Neural crest cell (in vitro differentiated cells): ENCODE measurements around the gene TTYH2. TPM values are rescaled to one million over a fixed set of nuclear protein-coding genes. Genes with fewer than 3 reads are reported as not detected.

Experiments
- DNase-seq: peaks from one replicate; pipeline ENCODE4 v3.0.0; 2021; ENCODE audit warnings: low read depth, mixed read lengths, low spot score
- H3K27ac Mint-ChIP-seq: one replicate; pipeline ENCODE4 v1.8.0; 2021; ENCODE audit warnings: mild to moderate bottlenecking, mixed read lengths; ENCODE audit not compliant: unreplicated experiment
- H3K27me3 Mint-ChIP-seq: 2 replicates; pipeline ENCODE4 v1.8.0; 2021; ENCODE audit warnings: low read depth, mild to moderate bottlenecking, mixed read lengths
- H3K36me3 Mint-ChIP-seq: 2 replicates; pipeline ENCODE4 v1.8.0; 2021; ENCODE audit warnings: low read depth, mild to moderate bottlenecking, mixed read lengths
- H3K4me1 Mint-ChIP-seq: 2 replicates; pipeline ENCODE4 v1.8.0; 2021; ENCODE audit warnings: mixed read lengths
- H3K4me3 Mint-ChIP-seq: one replicate; pipeline ENCODE4 v1.8.0; 2021; ENCODE audit warnings: mild to moderate bottlenecking, mixed read lengths
- H3K9me3 Mint-ChIP-seq: 2 replicates; pipeline ENCODE4 v1.8.0; 2021; ENCODE audit warnings: mixed read lengths
- CTCF ChIP-seq: fragments of 200-600 bp; sonication (generic); conservative IDR thresholded peaks from 2 replicates; pipeline ENCODE4 v1.5.0; 2021; ENCODE audit warnings: antibody characterized with exemption, mild to moderate bottlenecking
- total RNA-seq: library from RNA; stranded (reverse); gene quantifications from 2 replicates; pipeline ENCODE4 v1.2.1, GENCODE V29; 2021

The TTYH2 gene
- total RNA-seq, 1 donor from 2014 or later, result 3.0 TPM

GRCh38 chr17:74303305-74303704 lies 89.9 kb downstream of the TTYH2 start:
- no peak overlapping the region for H3K27ac Mint-ChIP-seq
- H3K4me1 Mint-ChIP-seq, result peaks cover 7% of the 10 kb centered on the region
- H3K4me3 Mint-ChIP-seq, result no peak overlapping the region
- no peak for TF ChIP-seq CTCF
- DNase-seq, result no peak
- H3K27me3 Mint-ChIP-seq, result peaks cover 10% of the 10 kb centered on the region
- H3K36me3 Mint-ChIP-seq, result no peaks in the 10 kb centered on the region
- no peaks in the 10 kb centered on the region for H3K9me3 Mint-ChIP-seq

GRCh38 chr17:74304184-74304583 lies 90.8 kb downstream of the TTYH2 start:
- Mint-ChIP-seq H3K4me3 (no peak overlapping the region), H3K36me3 (no peaks in the 10 kb centered on the region), H3K4me1 (peaks cover 2% of the 10 kb centered on the region), H3K9me3 (no peaks in the 10 kb centered on the region), H3K27ac (no peak overlapping the region), H3K27me3 (peaks cover 6% of the 10 kb centered on the region)
- no peak for DNase-seq
- TF ChIP-seq CTCF, result no peak

- Mint-ChIP-seq H3K27ac (no peak overlapping the region), H3K9me3 (no peaks in the 10 kb centered on the region), H3K4me3 (no peak overlapping the region), H3K27me3 (no peaks in the 10 kb centered on the region), H3K36me3 (no peaks in the 10 kb centered on the region), H3K4me1 (no peaks in the 10 kb centered on the region)
- no peak for DNase-seq
- TF ChIP-seq CTCF, result peak; percentile 37
These were observed 92.7 kb downstream of the TTYH2 start for GRCh38 chr17:74305865-74306654.

GRCh38 chr17:74307984-74308773 lies 94.8 kb downstream of the TTYH2 start:
- Mint-ChIP-seq H3K4me3 (no peak overlapping the region), H3K27ac (no peak overlapping the region), H3K27me3 (no peaks in the 10 kb centered on the region), H3K9me3 (no peaks in the 10 kb centered on the region), H3K4me1 (no peaks in the 10 kb centered on the region), H3K36me3 (no peaks in the 10 kb centered on the region)
- no peak for TF ChIP-seq CTCF
- no peak for DNase-seq

- H3K36me3 Mint-ChIP-seq, result no peaks in the 10 kb centered on the region
- DNase-seq, result no peak
- H3K27ac Mint-ChIP-seq, result no peak overlapping the region
- no peaks in the 10 kb centered on the region for H3K4me1 Mint-ChIP-seq
- no peak for TF ChIP-seq CTCF
- H3K9me3 Mint-ChIP-seq, result no peaks in the 10 kb centered on the region
- no peaks in the 10 kb centered on the region for H3K27me3 Mint-ChIP-seq
- H3K4me3 Mint-ChIP-seq, result no peak overlapping the region
These were observed 96.5 kb downstream of the TTYH2 start for GRCh38 chr17:74309902-74310301.

Other genes starting within 250 kb of the TTYH2 start
- gene RPL38, start 9.9 kb upstream of the TTYH2 start, total RNA-seq, result 967 and 1,042 TPM in 2 replicates
- gene DNAI2, start 60.7 kb downstream of the TTYH2 start, total RNA-seq, result not detected in 2 replicates
- gene KIF19, start 112.7 kb downstream of the TTYH2 start, total RNA-seq, result 0.25 and 0.63 TPM in 2 replicates
- gene BTBD17, start 148.3 kb downstream of the TTYH2 start, total RNA-seq, result 12.3 and 12.7 TPM in 2 replicates
- 0.23 TPM in 1 of 2 replicates, not detected in the other for gene GPR142, start 153.9 kb downstream of the TTYH2 start, total RNA-seq
- gene GPRC5C, start 218.5 kb downstream of the TTYH2 start, total RNA-seq, result 3.1 and 4.6 TPM in 2 replicates